CD4-positive, alpha-beta T cell (primary cell): ENCODE results near the gene EDEM3. TPM values are rescaled to one million over a fixed set of nuclear protein-coding genes. Genes with fewer than 3 reads are reported as not detected.
"Not testable (repeated sequence)": the region's sequence is repeated elsewhere in the genome, so short reads cannot be mapped to it uniquely, and the experiment has no call there.

ENCODE experiments used
- ATAC-seq: fragments of 200-7000 bp; cut with Tn5 transposase; one replicate; pipeline ENCODE4 v1.10.0; 2022; ENCODE audit warnings: mild to moderate bottlenecking; ENCODE audit not compliant: poor library complexity
- CTCF ChIA-PET: fragments of 350-600 bp; sonication (Branson Sonifier 250); formaldehyde crosslinking; loops from one replicate; lab custom pipeline; 2021; ENCODE audit warnings: antibody characterized with exemption, inconsistent platforms; lab: Charles Lee
- POLR2A ChIA-PET: fragments of 350-600 bp; sonication (Branson Sonifier 250); formaldehyde crosslinking; loops from one replicate; lab custom pipeline; 2021; ENCODE audit warnings: antibody characterized with exemption, inconsistent platforms; lab: Charles Lee
- DNase-seq, 14 experiments: peaks; one replicate each; pipeline ENCODE4 v3.0.0-alpha.2; 2013 to 2020; ENCODE audit warnings: mixed read lengths in 2 of 14
- H3K27ac ChIP-seq, 2 donors: one replicate each; pipeline versions ENCODE4 v1.5.1 to v1.7.0; 2013; ENCODE audit warnings: low read length in 2 of 2, low read depth in 1 of 2, mild to moderate bottlenecking in 1 of 2
- H3K27me3 ChIP-seq, 2 experiments: 1 replicate in 1 of 2; 2 replicates in 1 of 2; pipeline versions ENCODE4 v1.6.1 to v1.7.0; 2013; ENCODE audit warnings: low read length in 2 of 2, control low read depth in 1 of 2, mild to moderate bottlenecking in 1 of 2, moderate library complexity in 1 of 2; ENCODE audit not compliant: insufficient read depth in 2 of 2, control insufficient read depth in 1 of 2
- H3K36me3 ChIP-seq: one replicate; pipeline ENCODE4 v1.6.1; 2013; ENCODE audit warnings: low read length, control low read depth; ENCODE audit not compliant: insufficient read depth
- H3K4me1 ChIP-seq: one replicate; pipeline ENCODE4 v1.6.1; 2013; ENCODE audit warnings: low read length, control low read depth; ENCODE audit not compliant: insufficient read depth
- H3K4me3 ChIP-seq: one replicate; pipeline ENCODE4 v1.5.1; 2013; ENCODE audit warnings: mild to moderate bottlenecking, low read length, moderate library complexity
- H3K9me3 ChIP-seq, 2 experiments: 1 replicate in 1 of 2; 2 replicates in 1 of 2; pipeline versions ENCODE4 v1.6.1 to v1.7.0; 2013; ENCODE audit warnings: low read length in 2 of 2, mild to moderate bottlenecking in 2 of 2, control low read depth in 1 of 2, moderate library complexity in 1 of 2; ENCODE audit not compliant: control insufficient read depth in 1 of 2, insufficient read depth in 1 of 2
- H3K27ac Mint-ChIP-seq: one replicate; pipeline ENCODE4 v1.8.0; 2020; ENCODE audit warnings: mixed read lengths
- H3K27me3 Mint-ChIP-seq: one replicate; pipeline ENCODE4 v1.8.0; 2021; ENCODE audit warnings: mixed read lengths
- H3K36me3 Mint-ChIP-seq: one replicate; pipeline ENCODE4 v1.8.0; 2021; ENCODE audit warnings: low read depth, mixed read lengths
- H3K4me1 Mint-ChIP-seq: one replicate; pipeline ENCODE4 v1.8.0; 2021; ENCODE audit warnings: low read depth, mixed read lengths
- H3K4me3 Mint-ChIP-seq: one replicate; pipeline ENCODE4 v1.8.0; 2020; ENCODE audit warnings: mild to moderate bottlenecking, mixed read lengths
- H3K9me3 Mint-ChIP-seq: one replicate; pipeline ENCODE4 v1.8.0; 2020; ENCODE audit warnings: mixed read lengths
- intact Hi-C, 2 experiments: fragments of 100-400 bp; cut with DNase I in 1 of 2; cut with micrococcal nuclease in 1 of 2; formaldehyde crosslinking; loops; one replicate each; pipeline versions ENCODE4 v1.15.1 to v1.9.0; 2023 to 2025; cut with DNase I, micrococcal nuclease
- total RNA-seq, 174 experiments: library from RNA in 2 of 174; stranded (reverse) in 2 of 174; gene quantifications; one replicate each; pipeline ENCODE4 v1.2.3 and lab custom pipeline; 2021 to 2026
- TF ChIP-seq, protein P1 (sequence below): fragments of 200-600 bp; IDR thresholded peaks from one replicate; pipeline ENCODE4 v1.8.0; 2022; ENCODE audit warnings: antibody characterized with exemption, mild to moderate bottlenecking

The EDEM3 gene
- total RNA-seq, 2 experiments from 2014 or later: 19.9 to 20.0 TPM

DNA sequence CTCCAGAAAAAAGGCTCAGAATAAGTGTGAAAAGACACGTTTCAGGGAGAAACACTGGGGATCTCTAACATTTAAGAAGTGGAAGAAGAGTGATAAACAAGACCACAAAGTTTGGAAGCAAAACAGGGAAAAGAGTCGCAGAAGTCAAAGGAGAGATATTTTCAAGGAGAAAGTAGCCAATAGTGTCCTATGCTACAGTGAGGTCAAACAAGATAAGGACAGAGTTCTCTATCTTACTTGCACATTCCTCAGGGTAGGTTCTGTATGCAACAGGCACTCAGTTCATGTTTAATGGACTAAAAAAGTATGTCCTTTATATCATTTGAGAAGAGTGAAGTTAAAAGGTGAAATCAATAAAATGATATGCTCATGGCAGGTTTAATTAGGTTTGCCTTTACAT lies 13.8 kb upstream of the EDEM3 start:
- intact Hi-C loops: no loop called here
- Mint-ChIP-seq H3K27ac (no peak overlapping the region), H3K4me1 (no peaks in the 10 kb centered on the region), H3K9me3 (no peaks in the 10 kb centered on the region), H3K4me3 (no peak overlapping the region), H3K36me3 (no peaks in the 10 kb centered on the region), H3K27me3 (no peaks in the 10 kb centered on the region)
- DNase-seq (no peak), ATAC-seq (no peak)
- Histone ChIP-seq H3K4me3 (no peak overlapping the region), H3K27me3 (no peaks in the 10 kb centered on the region), H3K27ac (no peak overlapping the region), H3K9me3 (no peaks in the 10 kb centered on the region), H3K36me3 (no peaks in the 10 kb centered on the region), H3K4me1 (no peaks in the 10 kb centered on the region)
- ChIA-PET POLR2A (no interaction called here), CTCF (no interaction called here)
- TF ChIP-seq, protein P1, sequence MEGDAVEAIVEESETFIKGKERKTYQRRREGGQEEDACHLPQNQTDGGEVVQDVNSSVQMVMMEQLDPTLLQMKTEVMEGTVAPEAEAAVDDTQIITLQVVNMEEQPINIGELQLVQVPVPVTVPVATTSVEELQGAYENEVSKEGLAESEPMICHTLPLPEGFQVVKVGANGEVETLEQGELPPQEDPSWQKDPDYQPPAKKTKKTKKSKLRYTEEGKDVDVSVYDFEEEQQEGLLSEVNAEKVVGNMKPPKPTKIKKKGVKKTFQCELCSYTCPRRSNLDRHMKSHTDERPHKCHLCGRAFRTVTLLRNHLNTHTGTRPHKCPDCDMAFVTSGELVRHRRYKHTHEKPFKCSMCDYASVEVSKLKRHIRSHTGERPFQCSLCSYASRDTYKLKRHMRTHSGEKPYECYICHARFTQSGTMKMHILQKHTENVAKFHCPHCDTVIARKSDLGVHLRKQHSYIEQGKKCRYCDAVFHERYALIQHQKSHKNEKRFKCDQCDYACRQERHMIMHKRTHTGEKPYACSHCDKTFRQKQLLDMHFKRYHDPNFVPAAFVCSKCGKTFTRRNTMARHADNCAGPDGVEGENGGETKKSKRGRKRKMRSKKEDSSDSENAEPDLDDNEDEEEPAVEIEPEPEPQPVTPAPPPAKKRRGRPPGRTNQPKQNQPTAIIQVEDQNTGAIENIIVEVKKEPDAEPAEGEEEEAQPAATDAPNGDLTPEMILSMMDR: no peak

- Mint-ChIP-seq H3K27me3 (no peaks in the 10 kb centered on the region), H3K27ac (no peak overlapping the region), H3K4me1 (no peaks in the 10 kb centered on the region), H3K4me3 (no peak overlapping the region), H3K9me3 (no peaks in the 10 kb centered on the region), H3K36me3 (no peaks in the 10 kb centered on the region)
- ChIA-PET POLR2A (no interaction called here), CTCF (interaction anchor here (1.2 kb wide), 1 partner anchor 8 kb away, joined by 3 read pairs; no protein-coding TSS in a partner anchor)
- Histone ChIP-seq H3K36me3 (no peaks in the 10 kb centered on the region), H3K9me3 (no peaks in the 10 kb centered on the region), H3K4me1 (no peaks in the 10 kb centered on the region), H3K4me3 (no peak overlapping the region), H3K27ac (no peak overlapping the region), H3K27me3 (no peaks in the 10 kb centered on the region)
- no peak for ATAC-seq
- intact Hi-C loops: no loop called here
- TF ChIP-seq, protein P1: no peak
- DNase-seq: no peak
Measured at GRCh38 chr1:184767591-184767990, 12.9 kb upstream of the EDEM3 start.

GRCh38 chr1:184764483-184764882 lies 9.8 kb upstream of the EDEM3 start:
- Mint-ChIP-seq H3K4me1 (no peaks in the 10 kb centered on the region), H3K4me3 (no peak overlapping the region), H3K36me3 (no peaks in the 10 kb centered on the region), H3K27ac (no peak overlapping the region), H3K9me3 (no peaks in the 10 kb centered on the region), H3K27me3 (no peaks in the 10 kb centered on the region)
- H3K9me3 ChIP-seq: no peaks in the 10 kb centered on the region
- no peaks in the 10 kb centered on the region for H3K36me3 ChIP-seq
- no peak overlapping the region for H3K27ac ChIP-seq
- H3K4me1 ChIP-seq: no peaks in the 10 kb centered on the region
- no peak for DNase-seq
- H3K4me3 ChIP-seq: no peak overlapping the region
- no peak for ATAC-seq
- ChIA-PET CTCF (interaction anchor here (0.6 kb wide), 1 partner anchor 13 kb away, joined by 3 read pairs; no protein-coding TSS in a partner anchor), POLR2A (no interaction called here)
- TF ChIP-seq, protein P1: no peak
- intact Hi-C loops: no loop called here
- H3K27me3 ChIP-seq: no peaks in the 10 kb centered on the region

DNA sequence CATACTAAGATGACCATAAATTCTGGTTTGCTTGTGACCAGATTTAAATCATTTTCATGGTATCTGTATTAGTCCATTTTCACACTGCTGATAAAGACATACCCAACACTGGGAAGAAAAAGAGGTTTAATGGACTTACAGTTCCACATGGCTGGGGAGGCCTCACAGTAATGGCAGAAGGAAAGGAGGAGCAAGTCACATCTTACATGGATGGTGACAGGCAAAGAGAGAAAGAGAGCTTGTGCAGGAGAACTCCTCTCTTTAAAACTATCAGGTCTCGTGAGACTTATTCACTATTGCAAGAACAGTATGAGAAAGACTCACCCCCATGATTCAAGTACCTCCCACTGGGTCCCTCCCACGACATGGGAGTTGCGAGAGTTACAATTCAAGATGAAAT lies 8.9 kb upstream of the EDEM3 start:
- H3K27me3 ChIP-seq, H3K36me3 ChIP-seq, H3K27ac ChIP-seq, H3K4me3 Mint-ChIP-seq, H3K9me3 ChIP-seq, H3K4me1 ChIP-seq, H3K4me1 Mint-ChIP-seq, ATAC-seq, H3K9me3 Mint-ChIP-seq, DNase-seq, CTCF ChIA-PET, H3K4me3 ChIP-seq, intact Hi-C loops, H3K27ac Mint-ChIP-seq, H3K27me3 Mint-ChIP-seq, POLR2A ChIA-PET, H3K36me3 Mint-ChIP-seq: not testable (repeated sequence)
